HG03442 (cell line): ENCODE data around the gene CDKAL1.
"Not testable (repeated sequence)": the region's sequence is repeated elsewhere in the genome, so short reads cannot be mapped to it uniquely, and the experiment has no call there.

ENCODE experiments used
- ATAC-seq: cut with Tn5 transposase; IDR thresholded peaks from one replicate; pipeline ENCODE4 v1.9.1; 2021; ENCODE audit warnings: mild to moderate bottlenecking, moderate library complexity; ENCODE audit not compliant: unreplicated experiment

Gene CDKAL1

GRCh38 chr6:20589266-20589665 is 55.0 kb downstream of the CDKAL1 start:
- no peak for ATAC-seq

- not testable (repeated sequence) for ATAC-seq
Measured at GRCh38 chr6:20590476-20590875, 56.2 kb downstream of the CDKAL1 start.

- ATAC-seq, result not testable (repeated sequence)
Measured at GRCh38 chr6:20594299-20594853, 60.1 kb downstream of the CDKAL1 start.

GRCh38 chr6:20599302-20600051 is 65.2 kb downstream of the CDKAL1 start:
- peak; percentile 75 for ATAC-seq

- ATAC-seq, result no peak
Measured at GRCh38 chr6:20600831-20601230, 66.6 kb downstream of the CDKAL1 start.

- no peak for ATAC-seq
Measured at GRCh38 chr6:20604159-20604558, 69.9 kb downstream of the CDKAL1 start.

GRCh38 chr6:20605061-20605460 is 70.8 kb downstream of the CDKAL1 start:
- ATAC-seq, result no peak

GRCh38 chr6:20605581-20605980 is 71.3 kb downstream of the CDKAL1 start:
- no peak for ATAC-seq

GRCh38 chr6:20606831-20607230 is 72.6 kb downstream of the CDKAL1 start:
- ATAC-seq, result no peak

GRCh38 chr6:20608356-20608755 is 74.1 kb downstream of the CDKAL1 start:
- no peak for ATAC-seq

- ATAC-seq, result no peak
Measured at GRCh38 chr6:20608905-20609304, 74.6 kb downstream of the CDKAL1 start.

GRCh38 chr6:20609924-20610323 is 75.7 kb downstream of the CDKAL1 start:
- ATAC-seq, result not testable (repeated sequence)

- no peak for ATAC-seq
Measured at GRCh38 chr6:20610636-20611370, 76.5 kb downstream of the CDKAL1 start.

GRCh38 chr6:20617537-20617936 is 83.3 kb downstream of the CDKAL1 start:
- ATAC-seq, result not testable (repeated sequence)

GRCh38 chr6:20620043-20620442 is 85.8 kb downstream of the CDKAL1 start:
- no peak for ATAC-seq

- no peak for ATAC-seq
Measured at GRCh38 chr6:20623761-20624160, 89.5 kb downstream of the CDKAL1 start.

GRCh38 chr6:20626165-20626564 is 91.9 kb downstream of the CDKAL1 start:
- no peak for ATAC-seq

- no peak for ATAC-seq
Measured at GRCh38 chr6:20629509-20629908, 95.3 kb downstream of the CDKAL1 start.

GRCh38 chr6:20630136-20630535 is 95.9 kb downstream of the CDKAL1 start:
- ATAC-seq, result no peak

- ATAC-seq, result peak; percentile 52
Measured at GRCh38 chr6:20630617-20631548, 96.6 kb downstream of the CDKAL1 start.

GRCh38 chr6:20631549-20631924 is 97.3 kb downstream of the CDKAL1 start:
- no peak for ATAC-seq
